Neural cell (in vitro differentiated cells): ENCODE data around the gene GDE1. TPM values are rescaled to one million over a fixed set of nuclear protein-coding genes. Genes with fewer than 3 reads are reported as not detected.

ENCODE experiments used
- H2AFZ ChIP-seq: fragments of 200-600, 300-800 bp; sonication (generic), shearing (Covaris generic); 2 replicates; pipeline ENCODE4 v1.6.0; 2014; ENCODE audit warnings: low read depth, mild to moderate bottlenecking, antibody characterized with exemption, low read length, moderate library complexity
- H3F3A ChIP-seq: fragments of 200-600 bp; shearing (Covaris generic); 2 replicates; pipeline ENCODE4 v1.6.1; 2016; ENCODE audit warnings: mild to moderate bottlenecking, moderate library complexity, mixed read lengths, antibody characterized with exemption, low read length; ENCODE audit not compliant: insufficient read depth, poor library complexity, severe bottlenecking
- H3K27ac ChIP-seq: fragments of 200-600, 300-800 bp; sonication (generic), shearing (Covaris generic); 2 replicates; pipeline ENCODE4 v1.5.1; 2014; ENCODE audit warnings: mild to moderate bottlenecking, low read length, moderate library complexity
- H3K27me3 ChIP-seq: fragments of 300-800, 200-600 bp; sonication (generic), shearing (Covaris generic); 2 replicates; pipeline ENCODE4 v1.6.0; 2014; ENCODE audit warnings: mild to moderate bottlenecking, low read depth, low read length, moderate library complexity; ENCODE audit not compliant: insufficient read depth
- H3K36me3 ChIP-seq: fragments of 300-800, 200-600 bp; sonication (generic), shearing (Covaris generic); 2 replicates; pipeline ENCODE4 v1.5.1; 2014; ENCODE audit warnings: mild to moderate bottlenecking, antibody characterized with exemption, low read length, moderate library complexity; ENCODE audit not compliant: insufficient read depth
- H3K4me2 ChIP-seq: fragments of 300-800, 200-600 bp; sonication (generic), shearing (Covaris generic); 2 replicates; pipeline ENCODE4 v1.6.0; 2014; ENCODE audit warnings: mild to moderate bottlenecking, low read length
- H3K4me3 ChIP-seq: fragments of 300-800, 200-600 bp; sonication (generic), shearing (Covaris generic); 2 replicates; pipeline ENCODE4 v1.5.1; 2014; ENCODE audit warnings: mild to moderate bottlenecking, low read length, moderate library complexity
- H3K79me2 ChIP-seq: fragments of 200-600 bp; shearing (Covaris generic); replicated peaks from 2 replicates; pipeline ENCODE4 v1.6.0; 2014; ENCODE audit warnings: mild to moderate bottlenecking, low read length, moderate library complexity; ENCODE audit not compliant: insufficient read depth
- H3K9ac ChIP-seq: fragments of 300-800, 200-600 bp; sonication (generic), shearing (Covaris generic); 2 replicates; pipeline ENCODE4 v1.6.1; 2016; ENCODE audit warnings: mild to moderate bottlenecking, low read length, mixed read lengths
- H3K9me2 ChIP-seq: fragments of 200-600 bp; shearing (Covaris generic); 2 replicates; pipeline ENCODE4 v1.6.1; 2016; ENCODE audit warnings: mild to moderate bottlenecking, low read length, mixed read lengths; ENCODE audit not compliant: insufficient read depth
- H3K9me3 ChIP-seq: fragments of 200-600, 300-800 bp; sonication (generic), shearing (Covaris generic); 2 replicates; pipeline ENCODE4 v1.6.1; 2016; ENCODE audit warnings: mild to moderate bottlenecking, mixed run types, low read length, moderate library complexity, mixed read lengths
- H4K20me1 ChIP-seq: fragments of 200-600 bp; shearing (Covaris generic); 2 replicates; pipeline ENCODE4 v1.6.1; 2016; ENCODE audit warnings: mild to moderate bottlenecking, mixed run types; ENCODE audit not compliant: insufficient read depth
- EP300 ChIP-seq: fragments of 450-650 bp; conservative IDR thresholded peaks from 2 replicates; pipeline ENCODE4 v1.6.1; 2014; ENCODE audit warnings: antibody characterized with exemption, mild to moderate bottlenecking, moderate library complexity; ENCODE audit not compliant: poor library complexity, severe bottlenecking
- EZH2 ChIP-seq: fragments of 200-600, 300-800 bp; shearing (Covaris generic), sonication (generic); IDR thresholded peaks from 2 replicates; pipeline ENCODE4 v1.6.1; 2014; ENCODE audit warnings: antibody characterized with exemption, low read length, borderline replicate concordance, mild to moderate bottlenecking; ENCODE audit not compliant: insufficient read depth, poor library complexity, severe bottlenecking
- MXI1 ChIP-seq: fragments of 450-650 bp; conservative IDR thresholded peaks from 2 replicates; pipeline ENCODE4 v1.6.1; 2014; ENCODE audit warnings: antibody characterized with exemption, mild to moderate bottlenecking; ENCODE audit not compliant: poor library complexity, severe bottlenecking
- POLR2AphosphoS5 ChIP-seq: IDR thresholded peaks from 2 replicates; pipeline ENCODE4 v1.6.1; 2012
- RAD21 ChIP-seq: fragments of 450-650 bp; conservative IDR thresholded peaks from 2 replicates; pipeline ENCODE4 v1.6.1; 2014; ENCODE audit warnings: antibody characterized with exemption, mild to moderate bottlenecking, moderate library complexity
- SMC3 ChIP-seq: fragments of 450-650 bp; conservative IDR thresholded peaks from 2 replicates; pipeline ENCODE4 v1.6.1; 2014; ENCODE audit warnings: antibody characterized with exemption, mild to moderate bottlenecking, moderate library complexity; ENCODE audit not compliant: poor library complexity
- TAF1 ChIP-seq: IDR thresholded peaks from 2 replicates; pipeline ENCODE4 v1.6.1; 2012; ENCODE audit warnings: low read depth
- polyA plus RNA-seq: library from polyadenylated mRNA; depleted of rRNA; stranded (reverse); fragments of >200 nt; gene quantifications from 2 replicates; pipeline ENCODE4 v1.2.3, GENCODE V29; 2014
- TF ChIP-seq, protein P1 (sequence below): IDR thresholded peaks from 2 replicates; pipeline ENCODE4 v1.6.1; 2012; ENCODE audit warnings: borderline replicate concordance
- TF ChIP-seq, protein P2 (sequence below): fragments of 450-650 bp; IDR thresholded peaks from 2 replicates; pipeline ENCODE4 v1.5.1; 2014; ENCODE audit warnings: antibody characterized with exemption, mild to moderate bottlenecking, moderate library complexity; ENCODE audit not compliant: poor library complexity, severe bottlenecking

GDE1 gene
- polyA plus RNA-seq, 1 donor from 2014 or later = 74.7 TPM

DNA sequence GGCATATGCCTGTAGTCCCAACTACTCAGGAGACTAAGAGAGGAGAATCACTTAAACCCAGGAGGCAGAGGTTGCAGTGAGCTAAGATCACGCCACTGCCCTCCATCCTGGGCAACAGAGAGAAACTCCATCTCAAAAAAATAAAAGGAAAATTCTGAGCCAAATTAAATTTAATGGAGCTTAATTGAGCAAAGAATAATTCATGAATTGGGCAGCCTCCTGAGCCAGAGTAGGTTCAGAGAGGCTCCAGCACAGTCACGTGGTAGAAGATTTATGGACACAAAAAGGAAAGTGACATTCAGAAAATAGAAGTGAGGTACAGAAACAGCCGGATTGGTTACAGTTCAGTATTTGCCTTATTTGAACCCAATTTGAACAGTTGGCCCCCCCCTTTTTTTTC, 44.5 kb upstream of the GDE1 start:
- H2AFZ ChIP-seq = no peak overlapping the region
- H3K36me3 ChIP-seq = peaks cover 5% of the 10 kb centered on the region
- no peak overlapping the region for H3K4me2 ChIP-seq
- TF ChIP-seq RAD21 = no peak
- TF ChIP-seq, protein P1, sequence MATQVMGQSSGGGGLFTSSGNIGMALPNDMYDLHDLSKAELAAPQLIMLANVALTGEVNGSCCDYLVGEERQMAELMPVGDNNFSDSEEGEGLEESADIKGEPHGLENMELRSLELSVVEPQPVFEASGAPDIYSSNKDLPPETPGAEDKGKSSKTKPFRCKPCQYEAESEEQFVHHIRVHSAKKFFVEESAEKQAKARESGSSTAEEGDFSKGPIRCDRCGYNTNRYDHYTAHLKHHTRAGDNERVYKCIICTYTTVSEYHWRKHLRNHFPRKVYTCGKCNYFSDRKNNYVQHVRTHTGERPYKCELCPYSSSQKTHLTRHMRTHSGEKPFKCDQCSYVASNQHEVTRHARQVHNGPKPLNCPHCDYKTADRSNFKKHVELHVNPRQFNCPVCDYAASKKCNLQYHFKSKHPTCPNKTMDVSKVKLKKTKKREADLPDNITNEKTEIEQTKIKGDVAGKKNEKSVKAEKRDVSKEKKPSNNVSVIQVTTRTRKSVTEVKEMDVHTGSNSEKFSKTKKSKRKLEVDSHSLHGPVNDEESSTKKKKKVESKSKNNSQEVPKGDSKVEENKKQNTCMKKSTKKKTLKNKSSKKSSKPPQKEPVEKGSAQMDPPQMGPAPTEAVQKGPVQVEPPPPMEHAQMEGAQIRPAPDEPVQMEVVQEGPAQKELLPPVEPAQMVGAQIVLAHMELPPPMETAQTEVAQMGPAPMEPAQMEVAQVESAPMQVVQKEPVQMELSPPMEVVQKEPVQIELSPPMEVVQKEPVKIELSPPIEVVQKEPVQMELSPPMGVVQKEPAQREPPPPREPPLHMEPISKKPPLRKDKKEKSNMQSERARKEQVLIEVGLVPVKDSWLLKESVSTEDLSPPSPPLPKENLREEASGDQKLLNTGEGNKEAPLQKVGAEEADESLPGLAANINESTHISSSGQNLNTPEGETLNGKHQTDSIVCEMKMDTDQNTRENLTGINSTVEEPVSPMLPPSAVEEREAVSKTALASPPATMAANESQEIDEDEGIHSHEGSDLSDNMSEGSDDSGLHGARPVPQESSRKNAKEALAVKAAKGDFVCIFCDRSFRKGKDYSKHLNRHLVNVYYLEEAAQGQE = no peak
- no peak for TF ChIP-seq EZH2
- TF ChIP-seq, protein P2, sequence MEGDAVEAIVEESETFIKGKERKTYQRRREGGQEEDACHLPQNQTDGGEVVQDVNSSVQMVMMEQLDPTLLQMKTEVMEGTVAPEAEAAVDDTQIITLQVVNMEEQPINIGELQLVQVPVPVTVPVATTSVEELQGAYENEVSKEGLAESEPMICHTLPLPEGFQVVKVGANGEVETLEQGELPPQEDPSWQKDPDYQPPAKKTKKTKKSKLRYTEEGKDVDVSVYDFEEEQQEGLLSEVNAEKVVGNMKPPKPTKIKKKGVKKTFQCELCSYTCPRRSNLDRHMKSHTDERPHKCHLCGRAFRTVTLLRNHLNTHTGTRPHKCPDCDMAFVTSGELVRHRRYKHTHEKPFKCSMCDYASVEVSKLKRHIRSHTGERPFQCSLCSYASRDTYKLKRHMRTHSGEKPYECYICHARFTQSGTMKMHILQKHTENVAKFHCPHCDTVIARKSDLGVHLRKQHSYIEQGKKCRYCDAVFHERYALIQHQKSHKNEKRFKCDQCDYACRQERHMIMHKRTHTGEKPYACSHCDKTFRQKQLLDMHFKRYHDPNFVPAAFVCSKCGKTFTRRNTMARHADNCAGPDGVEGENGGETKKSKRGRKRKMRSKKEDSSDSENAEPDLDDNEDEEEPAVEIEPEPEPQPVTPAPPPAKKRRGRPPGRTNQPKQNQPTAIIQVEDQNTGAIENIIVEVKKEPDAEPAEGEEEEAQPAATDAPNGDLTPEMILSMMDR = no peak
- TF ChIP-seq SMC3 = no peak
- no peak for TF ChIP-seq MXI1
- no peak for TF ChIP-seq POLR2AphosphoS5
- no peak for TF ChIP-seq TAF1
- no peak for TF ChIP-seq EP300
- H3F3A ChIP-seq = no peaks in the 10 kb centered on the region
- no peaks in the 10 kb centered on the region for H3K79me2 ChIP-seq
- H3K27ac ChIP-seq = no peak overlapping the region
- H3K9me3 ChIP-seq = no peaks in the 10 kb centered on the region
- no peak overlapping the region for H3K9ac ChIP-seq
- no peaks in the 10 kb centered on the region for H3K9me2 ChIP-seq
- H3K27me3 ChIP-seq = no peaks in the 10 kb centered on the region
- H3K4me3 ChIP-seq = no peak overlapping the region
- H4K20me1 ChIP-seq = no peaks in the 10 kb centered on the region

DNA sequence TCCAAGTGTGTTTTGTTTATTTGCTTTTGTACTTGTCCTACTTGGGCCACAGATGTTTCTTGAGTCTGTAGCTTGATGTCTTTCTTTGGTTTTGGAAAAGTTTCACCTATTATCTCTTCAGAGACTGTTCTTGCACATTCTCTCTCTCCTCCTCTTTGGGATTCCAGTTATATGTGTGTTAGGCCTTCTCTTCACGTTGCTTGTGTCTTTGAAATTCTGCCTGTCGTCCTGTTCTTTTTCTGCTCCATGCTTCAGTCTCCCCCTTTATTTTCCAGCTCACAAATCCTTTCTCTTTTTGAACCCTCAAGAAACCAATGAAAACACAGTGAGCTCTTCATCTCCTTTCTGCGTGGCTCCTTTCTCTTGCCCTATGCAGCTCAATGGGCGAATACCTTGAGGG, 41.5 kb upstream of the GDE1 start:
- Histone ChIP-seq H3K27me3 (no peaks in the 10 kb centered on the region), H3K27ac (no peak overlapping the region), H3K79me2 (no peaks in the 10 kb centered on the region), H3K4me2 (no peak overlapping the region), H3K36me3 (peaks cover 5% of the 10 kb centered on the region), H3K9me3 (no peaks in the 10 kb centered on the region), H2AFZ (no peak overlapping the region), H3K9me2 (no peaks in the 10 kb centered on the region), H3K4me3 (no peak overlapping the region), H3K9ac (no peak overlapping the region), H3F3A (no peaks in the 10 kb centered on the region), H4K20me1 (no peaks in the 10 kb centered on the region)
- TF ChIP-seq POLR2AphosphoS5 = no peak

DNA sequence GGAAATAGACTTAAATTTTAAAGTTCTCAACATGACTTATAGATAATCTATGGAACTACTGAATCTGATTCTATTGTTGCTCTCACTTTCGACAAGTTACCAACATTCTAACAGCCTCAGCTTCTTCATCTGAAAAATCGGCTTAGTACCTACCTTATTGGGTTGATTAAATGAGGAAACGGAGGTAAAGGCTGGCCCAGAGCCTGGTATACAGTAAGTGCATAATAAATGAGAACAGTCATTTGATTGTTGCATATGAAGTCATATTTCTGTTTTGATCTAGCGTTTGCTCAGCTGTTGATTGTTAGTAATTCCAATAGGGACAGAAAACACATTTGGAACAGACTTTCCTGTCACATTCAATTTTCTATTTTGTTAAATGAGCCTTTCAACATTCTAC, 38.2 kb upstream of the GDE1 start:
- peaks cover 11% of the 10 kb centered on the region for H3K79me2 ChIP-seq
- H3K9ac ChIP-seq = no peak overlapping the region
- no peaks in the 10 kb centered on the region for H3K36me3 ChIP-seq
- no peaks in the 10 kb centered on the region for H3K27me3 ChIP-seq
- no peaks in the 10 kb centered on the region for H3F3A ChIP-seq
- H2AFZ ChIP-seq = no peak overlapping the region
- no peaks in the 10 kb centered on the region for H4K20me1 ChIP-seq
- no peak for TF ChIP-seq POLR2AphosphoS5
- no peak for TF ChIP-seq RAD21
- no peak for TF ChIP-seq EP300
- H3K27ac ChIP-seq = no peak overlapping the region
- no peaks in the 10 kb centered on the region for H3K9me3 ChIP-seq
- no peak overlapping the region for H3K4me3 ChIP-seq
- H3K9me2 ChIP-seq = no peaks in the 10 kb centered on the region
- no peak overlapping the region for H3K4me2 ChIP-seq
